Effector memory CD8-positive, alpha-beta T cell (primary cell): ENCODE data around the gene XYLB.

Experiments used
- ATAC-seq: fragments of 150-1000 bp; cut with Tn5 transposase; replicated peaks from 2 replicates; pipeline ENCODE4 v1.10.0; 2021; ENCODE audit warnings: mild to moderate bottlenecking, moderate library complexity
- DNase-seq, 3 experiments: peaks; one replicate each; pipeline ENCODE4 v3.0.0; 2021
- H3K27ac Mint-ChIP-seq, 2 donors: one replicate each; pipeline ENCODE4 v1.8.0; 2022; ENCODE audit warnings: mild to moderate bottlenecking in 2 of 2, mixed read lengths in 2 of 2, moderate library complexity in 2 of 2
- H3K27me3 Mint-ChIP-seq, 2 donors: one replicate each; pipeline ENCODE4 v1.8.0; 2022; ENCODE audit warnings: mixed read lengths in 2 of 2
- H3K36me3 Mint-ChIP-seq: one replicate; pipeline ENCODE4 v1.8.0; 2022; ENCODE audit warnings: mild to moderate bottlenecking, moderate library complexity, mixed read lengths; ENCODE audit not compliant: insufficient read depth
- H3K4me1 Mint-ChIP-seq, 2 donors: one replicate each; pipeline ENCODE4 v1.8.0; 2022; ENCODE audit warnings: low read depth in 2 of 2, mixed read lengths in 2 of 2
- H3K4me3 Mint-ChIP-seq, 2 donors: one replicate each; pipeline ENCODE4 v1.8.0; 2022; ENCODE audit warnings: mild to moderate bottlenecking in 2 of 2, mixed read lengths in 2 of 2, moderate library complexity in 2 of 2
- H3K9me3 Mint-ChIP-seq, 2 donors: one replicate each; pipeline ENCODE4 v1.8.0; 2022; ENCODE audit warnings: mixed read lengths in 2 of 2

Gene XYLB

DNA sequence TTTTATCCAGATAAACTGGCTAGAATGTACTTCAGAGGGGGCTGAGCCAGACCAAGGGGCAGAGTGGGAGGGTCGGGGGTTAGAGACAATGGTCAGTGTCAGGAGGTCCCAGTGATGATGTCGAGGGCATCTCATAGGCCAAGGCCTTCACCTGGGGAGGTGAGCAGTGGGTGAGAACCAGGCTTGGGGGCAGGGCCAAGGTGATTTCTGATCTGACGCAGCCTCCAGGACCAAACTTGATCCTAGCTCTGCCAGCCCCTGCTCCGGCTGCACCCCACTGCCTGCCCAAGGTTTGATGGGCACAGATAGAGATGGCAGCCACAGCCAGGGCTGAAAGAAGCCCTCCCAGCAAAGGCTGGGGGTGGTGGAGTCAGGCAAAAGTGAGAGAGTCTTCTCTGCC is 14.9 kb downstream of the XYLB start:
- ATAC-seq (no peak), DNase-seq (no peak)
- Mint-ChIP-seq H3K27ac (peak overlapping the region in 1 of 2 donors; percentile 59), H3K36me3 (no peaks in the 10 kb centered on the region), H3K9me3 (no peaks in the 10 kb centered on the region), H3K27me3 (no peaks in the 10 kb centered on the region), H3K4me1 (peaks cover 12 to 13% of the 10 kb centered on the region in 2 donors), H3K4me3 (no peak overlapping the region)

GRCh38 chr3:38362825-38363224 is 16.2 kb downstream of the XYLB start:
- no peak for DNase-seq
- Mint-ChIP-seq H3K27ac (no peak overlapping the region), H3K27me3 (no peaks in the 10 kb centered on the region), H3K4me3 (no peak overlapping the region), H3K9me3 (no peaks in the 10 kb centered on the region), H3K4me1 (peaks cover 12 to 13% of the 10 kb centered on the region in 2 donors), H3K36me3 (no peaks in the 10 kb centered on the region)
- no peak for ATAC-seq

DNA sequence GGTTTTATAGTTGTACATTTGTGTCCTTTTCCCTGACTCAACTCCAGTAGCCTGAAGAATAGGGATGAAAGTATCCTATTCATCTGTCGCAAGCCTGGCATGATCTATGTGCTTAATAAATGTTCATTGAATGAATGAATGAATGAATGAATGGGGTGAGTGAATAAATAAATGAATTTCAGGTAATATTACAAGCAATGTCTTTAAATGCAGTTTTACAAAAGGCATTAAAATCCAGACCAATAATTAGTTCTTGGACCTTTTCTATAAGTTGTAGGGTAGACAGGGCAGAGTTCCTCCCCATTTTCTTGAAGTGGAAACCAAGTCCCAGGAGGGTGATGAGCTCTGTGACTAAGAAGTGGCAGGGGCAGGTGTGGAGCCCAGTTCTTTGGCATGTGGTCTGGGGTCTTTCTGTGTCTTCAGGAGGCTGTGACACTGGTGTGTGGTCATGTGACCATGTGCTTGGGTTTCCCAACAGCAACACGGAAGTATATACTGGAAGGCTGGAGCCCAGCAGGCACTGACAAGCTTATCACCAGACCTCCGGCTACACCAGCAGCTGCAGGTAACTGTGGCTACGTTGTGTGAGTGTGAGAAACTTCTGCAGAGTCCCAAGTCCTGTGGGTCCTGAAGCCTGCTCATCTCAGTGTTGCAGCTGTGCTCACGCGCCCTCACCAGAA is 18.3 kb downstream of the XYLB start:
- Mint-ChIP-seq H3K36me3 (no peaks in the 10 kb centered on the region), H3K27ac (peak overlapping the region in 1 of 2 donors; percentile 21), H3K4me1 (peaks cover 12 to 13% of the 10 kb centered on the region in 2 donors), H3K27me3 (no peaks in the 10 kb centered on the region), H3K4me3 (no peak overlapping the region), H3K9me3 (no peaks in the 10 kb centered on the region)
- ATAC-seq, result no peak
- no peak for DNase-seq

GRCh38 chr3:38365469-38366062 is 19.0 kb downstream of the XYLB start:
- Mint-ChIP-seq H3K4me3 (no peak overlapping the region), H3K27ac (no peak overlapping the region), H3K27me3 (no peaks in the 10 kb centered on the region), H3K4me1 (peaks cover 12 to 14% of the 10 kb centered on the region in 2 donors), H3K36me3 (no peaks in the 10 kb centered on the region), H3K9me3 (no peaks in the 10 kb centered on the region)
- no peak for ATAC-seq
- no peak for DNase-seq

DNA sequence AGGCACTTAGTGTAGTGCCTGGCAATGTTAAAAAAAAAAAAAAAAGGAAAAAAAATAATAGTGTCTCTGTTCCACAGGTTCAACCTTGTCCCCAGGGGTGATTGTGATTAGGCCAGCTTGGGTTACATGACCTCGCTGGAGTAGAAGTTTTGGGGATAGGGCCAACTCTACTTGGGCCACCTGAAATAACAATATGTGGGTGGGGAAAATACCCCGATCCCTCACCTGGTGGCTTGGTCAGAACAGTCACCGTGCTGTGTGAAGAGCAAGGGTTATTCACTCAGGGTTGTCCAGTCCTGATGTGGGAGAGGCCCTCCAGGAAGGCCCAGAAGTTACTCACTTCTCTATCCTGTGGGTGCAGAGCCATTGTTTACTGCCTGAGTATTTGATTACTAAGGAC is 19.5 kb downstream of the XYLB start:
- no peak for ATAC-seq
- DNase-seq, result no peak
- H3K36me3 Mint-ChIP-seq, result no peaks in the 10 kb centered on the region
- H3K4me1 Mint-ChIP-seq, result peaks cover 12 to 17% of the 10 kb centered on the region in 2 donors
- no peak overlapping the region for H3K4me3 Mint-ChIP-seq
- no peaks in the 10 kb centered on the region for H3K27me3 Mint-ChIP-seq
- H3K27ac Mint-ChIP-seq, result no peak overlapping the region
- H3K9me3 Mint-ChIP-seq, result no peaks in the 10 kb centered on the region

GRCh38 chr3:38367779-38368178 is 21.2 kb downstream of the XYLB start:
- H3K36me3 Mint-ChIP-seq, result no peaks in the 10 kb centered on the region
- H3K27me3 Mint-ChIP-seq, result no peaks in the 10 kb centered on the region
- no peak for ATAC-seq
- H3K27ac Mint-ChIP-seq, result no peak overlapping the region
- DNase-seq, result no peak
- H3K9me3 Mint-ChIP-seq, result no peaks in the 10 kb centered on the region
- H3K4me3 Mint-ChIP-seq, result no peak overlapping the region
- H3K4me1 Mint-ChIP-seq, result peaks cover 13 to 17% of the 10 kb centered on the region in 2 donors

DNA sequence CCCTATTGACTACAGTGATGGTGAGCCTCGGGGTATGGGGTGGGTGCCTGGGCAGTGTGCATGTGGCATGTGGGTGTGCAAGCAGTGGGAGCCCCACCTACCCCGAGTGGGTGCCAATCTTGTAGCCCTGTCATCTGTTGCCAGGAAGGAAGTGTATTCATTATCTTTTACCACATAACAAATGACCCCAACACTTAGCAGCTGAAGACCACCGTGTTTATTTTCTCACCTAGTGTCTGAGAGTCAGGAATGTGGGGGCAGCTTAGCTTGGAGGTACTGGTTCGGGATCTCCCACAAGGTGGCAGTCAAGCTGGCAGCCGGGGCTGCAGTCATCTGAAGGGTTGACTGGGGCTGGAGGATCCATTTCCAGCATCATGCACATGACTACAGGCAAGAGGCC is 21.7 kb downstream of the XYLB start:
- Mint-ChIP-seq H3K27me3 (no peaks in the 10 kb centered on the region), H3K4me3 (no peak overlapping the region), H3K36me3 (no peaks in the 10 kb centered on the region), H3K9me3 (no peaks in the 10 kb centered on the region), H3K27ac (no peak overlapping the region), H3K4me1 (peaks cover 17 to 22% of the 10 kb centered on the region in 2 donors)
- DNase-seq (no peak), ATAC-seq (no peak)

DNA sequence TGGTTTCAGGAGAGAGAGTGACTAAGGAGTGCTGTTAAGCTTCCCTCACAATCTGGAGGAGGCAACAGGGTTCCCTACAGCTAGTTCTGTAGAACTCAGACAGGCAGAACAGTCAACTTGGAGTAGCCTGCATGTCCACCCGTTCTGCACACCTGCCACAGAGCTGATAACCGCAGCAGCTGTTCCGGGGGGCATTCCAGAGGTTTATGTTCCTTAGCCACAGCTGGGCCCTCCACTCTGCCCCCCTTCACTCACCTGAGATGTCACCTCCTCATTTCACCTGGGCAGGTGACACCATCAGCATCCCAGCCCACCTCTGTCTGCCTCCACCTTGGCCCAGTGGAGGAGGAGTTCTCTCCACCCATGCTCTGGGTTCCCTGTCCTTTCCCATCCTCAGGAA is 22.6 kb downstream of the XYLB start:
- ATAC-seq (no peak), DNase-seq (no peak)
- peaks cover 16 to 26% of the 10 kb centered on the region in 2 donors for H3K4me1 Mint-ChIP-seq
- no peaks in the 10 kb centered on the region for H3K9me3 Mint-ChIP-seq
- no peaks in the 10 kb centered on the region for H3K36me3 Mint-ChIP-seq
- no peak overlapping the region for H3K4me3 Mint-ChIP-seq
- no peak overlapping the region for H3K27ac Mint-ChIP-seq
- no peaks in the 10 kb centered on the region for H3K27me3 Mint-ChIP-seq

GRCh38 chr3:38370149-38370548 is 23.6 kb downstream of the XYLB start:
- no peaks in the 10 kb centered on the region for H3K9me3 Mint-ChIP-seq
- H3K4me3 Mint-ChIP-seq, result no peak overlapping the region
- no peaks in the 10 kb centered on the region for H3K27me3 Mint-ChIP-seq
- ATAC-seq (no peak), DNase-seq (no peak)
- H3K4me1 Mint-ChIP-seq, result peaks cover 16 to 29% of the 10 kb centered on the region in 2 donors
- H3K36me3 Mint-ChIP-seq, result no peaks in the 10 kb centered on the region
- peak overlapping the region in 1 of 2 donors; percentile 2 for H3K27ac Mint-ChIP-seq

DNA sequence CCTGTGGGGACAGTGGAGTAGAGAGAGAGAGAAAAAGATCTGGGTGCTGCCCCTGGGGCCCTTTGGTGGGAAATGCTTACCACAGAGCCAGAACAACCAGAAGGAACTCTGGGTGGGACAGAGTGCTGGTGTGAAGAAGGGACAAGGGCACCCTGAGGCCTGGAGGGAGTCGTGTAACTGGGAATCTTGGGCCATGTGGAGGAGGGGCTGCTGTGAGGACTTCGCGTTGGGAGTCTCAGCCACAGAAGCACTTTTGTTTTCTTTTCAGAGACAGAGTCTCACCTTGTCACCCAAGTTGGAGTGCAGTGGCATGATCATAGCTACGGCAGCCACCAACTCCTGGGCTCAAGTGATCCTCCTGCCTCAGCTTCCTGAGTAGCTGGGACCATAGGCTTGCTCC is 24.3 kb downstream of the XYLB start:
- Mint-ChIP-seq H3K4me1 (peaks cover 16 to 33% of the 10 kb centered on the region in 2 donors), H3K27ac (peak overlapping the region in 1 of 2 donors; percentile 2), H3K36me3 (no peaks in the 10 kb centered on the region), H3K9me3 (no peaks in the 10 kb centered on the region), H3K4me3 (no peak overlapping the region), H3K27me3 (no peaks in the 10 kb centered on the region)
- no peak for ATAC-seq
- no peak for DNase-seq

DNA sequence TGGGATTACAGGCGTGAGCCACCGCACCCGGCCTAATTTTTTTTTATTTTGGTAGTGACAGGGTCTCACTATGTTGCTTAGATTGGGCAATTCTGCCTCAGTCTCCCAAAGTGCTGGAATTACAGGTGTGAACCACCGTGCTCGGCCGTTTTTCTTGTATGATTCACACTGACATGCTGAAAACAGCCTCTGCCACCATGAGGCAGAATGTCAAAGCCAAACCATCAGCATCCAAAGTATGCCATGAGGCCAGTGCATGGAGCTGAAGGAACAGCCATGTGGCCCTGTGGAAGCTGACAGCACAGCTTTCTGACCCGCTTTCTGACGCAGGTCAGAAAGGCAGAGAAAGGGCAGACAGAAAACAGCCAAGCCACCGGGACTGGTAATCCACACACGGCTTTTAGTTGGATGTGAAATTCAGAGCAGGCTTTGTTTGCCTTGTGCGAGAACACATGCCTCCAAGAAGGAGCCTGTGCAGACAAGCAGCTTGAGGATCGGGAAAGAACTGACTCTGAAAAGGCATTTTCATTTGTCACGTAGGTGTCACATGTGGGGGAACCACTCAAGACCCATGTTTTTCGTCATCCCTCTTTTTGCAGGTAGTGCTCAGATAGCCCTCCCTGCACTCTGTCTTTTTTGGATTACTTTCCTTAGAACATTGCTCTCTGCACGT is 25.1 kb downstream of the XYLB start:
- no peak for DNase-seq
- Mint-ChIP-seq H3K4me3 (no peak overlapping the region), H3K27ac (no peak overlapping the region), H3K27me3 (no peaks in the 10 kb centered on the region), H3K36me3 (no peaks in the 10 kb centered on the region), H3K4me1 (peaks cover 16 to 35% of the 10 kb centered on the region in 2 donors), H3K9me3 (no peaks in the 10 kb centered on the region)
- ATAC-seq, result no peak

DNA sequence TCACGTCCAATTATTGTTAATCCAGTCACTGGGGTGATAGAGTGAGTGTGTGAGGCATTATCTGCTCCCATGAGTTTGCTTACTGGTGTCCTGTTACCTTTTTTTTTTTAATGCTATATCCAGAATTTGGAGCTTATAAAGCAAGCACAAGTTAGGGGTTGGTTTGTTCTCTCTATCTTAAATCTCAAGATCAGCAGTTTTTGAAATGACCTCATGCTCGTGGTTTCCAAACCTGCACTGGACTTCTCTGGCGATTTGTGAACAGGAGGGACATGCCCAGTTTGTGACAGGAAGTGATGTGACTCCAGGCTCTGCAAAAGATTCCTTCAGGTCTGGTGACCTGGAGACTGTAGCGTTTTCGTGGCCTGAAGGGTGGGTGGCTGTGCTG is 25.6 kb downstream of the XYLB start:
- Mint-ChIP-seq H3K9me3 (no peaks in the 10 kb centered on the region), H3K27ac (no peak overlapping the region), H3K4me3 (no peak overlapping the region)

GRCh38 chr3:38374221-38374620 is 27.6 kb downstream of the XYLB start:
- DNase-seq (peak; percentile 10 to 18 (median 12)), ATAC-seq (peak; percentile 86)
- Mint-ChIP-seq H3K4me3 (peak overlapping the region; percentile 77 to 78), H3K27ac (peak overlapping the region; percentile 42 to 88), H3K36me3 (no peaks in the 10 kb centered on the region), H3K27me3 (no peaks in the 10 kb centered on the region), H3K4me1 (peaks cover 16 to 39% of the 10 kb centered on the region in 2 donors), H3K9me3 (no peaks in the 10 kb centered on the region)

More for the DNA sequence above, 25.6 kb downstream of the XYLB start:
- DNase-seq, result no peak
- ATAC-seq, result no peak
- H3K36me3 Mint-ChIP-seq, result no peaks in the 10 kb centered on the region
- peaks cover 16 to 35% of the 10 kb centered on the region in 2 donors for H3K4me1 Mint-ChIP-seq
- H3K27me3 Mint-ChIP-seq, result no peaks in the 10 kb centered on the region

- Mint-ChIP-seq H3K27me3 (no peaks in the 10 kb centered on the region), H3K4me3 (peak overlapping the region; percentile 77 to 78), H3K36me3 (no peaks in the 10 kb centered on the region)
These were observed 28.5 kb downstream of the XYLB start for GRCh38 chr3:38375072-38375471.

More at GRCh38 chr3:38375072-38375471, 28.5 kb downstream of the XYLB start:
- H3K4me1 Mint-ChIP-seq, result peaks cover 16 to 39% of the 10 kb centered on the region in 2 donors
- peak overlapping the region in 1 of 2 donors; percentile 88 for H3K27ac Mint-ChIP-seq
- DNase-seq, result no peak
- H3K9me3 Mint-ChIP-seq, result no peaks in the 10 kb centered on the region
- no peak for ATAC-seq
